Measurements from ENCODE around the gene AMDHD2.

DNA sequence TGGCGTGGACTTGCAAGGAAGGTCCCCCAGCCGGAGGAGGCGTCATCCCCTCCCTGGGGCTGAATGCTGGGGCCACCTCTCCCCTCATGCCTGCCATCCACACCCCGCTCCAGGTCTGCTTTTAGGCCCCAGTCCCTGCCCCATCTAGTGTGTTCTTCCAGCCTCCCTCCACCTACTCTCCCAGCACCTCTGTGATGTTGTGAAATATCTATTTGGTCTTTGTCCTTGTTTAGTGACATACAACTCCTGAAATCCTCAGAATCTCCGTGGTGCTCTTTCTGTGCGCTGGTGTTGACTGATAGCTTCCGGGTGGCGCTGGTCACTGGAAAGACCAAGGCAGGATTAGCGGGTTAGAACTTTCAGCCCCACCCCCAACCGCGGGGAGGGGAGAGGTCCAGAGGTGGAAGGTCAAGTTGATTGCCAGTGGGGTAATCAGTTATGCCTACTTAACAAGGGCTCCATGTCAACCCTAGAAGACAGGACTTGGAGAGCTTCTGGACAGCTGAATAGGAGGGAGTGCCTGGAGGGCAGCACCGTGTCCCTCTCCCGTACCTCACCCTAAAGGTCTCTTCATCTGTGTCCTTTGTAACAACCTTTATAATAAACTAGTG is 35.2 kb upstream of the AMDHD2 start:
- TF ChIP-seq SP1 (IDR thresholded peaks at IDR 0.05): no peak
- no peak for TF ChIP-seq ARNT (IDR thresholded peaks at IDR 0.05)
- TF ChIP-seq NFRKB (IDR thresholded peaks at IDR 0.05): no peak
- no peak for TF ChIP-seq ELF4 (IDR thresholded peaks at IDR 0.05)
- no peak for TF ChIP-seq FOXK2 (IDR thresholded peaks at IDR 0.05)
- TF ChIP-seq FOXM1 (IDR thresholded peaks at IDR 0.05; ENCODE audit: borderline replicate concordance): no peak
- TF ChIP-seq SUZ12 (IDR thresholded peaks at IDR 0.05): no peak
- no peak for TF ChIP-seq FOXA1 (IDR thresholded peaks at IDR 0.05)
- no peak for TF ChIP-seq LEF1 (IDR thresholded peaks at IDR 0.05; ENCODE audit: borderline replicate concordance)
- no peak for TF ChIP-seq HDGF (IDR thresholded peaks at IDR 0.05; ENCODE audit: borderline replicate concordance)
- TF ChIP-seq, protein P1, sequence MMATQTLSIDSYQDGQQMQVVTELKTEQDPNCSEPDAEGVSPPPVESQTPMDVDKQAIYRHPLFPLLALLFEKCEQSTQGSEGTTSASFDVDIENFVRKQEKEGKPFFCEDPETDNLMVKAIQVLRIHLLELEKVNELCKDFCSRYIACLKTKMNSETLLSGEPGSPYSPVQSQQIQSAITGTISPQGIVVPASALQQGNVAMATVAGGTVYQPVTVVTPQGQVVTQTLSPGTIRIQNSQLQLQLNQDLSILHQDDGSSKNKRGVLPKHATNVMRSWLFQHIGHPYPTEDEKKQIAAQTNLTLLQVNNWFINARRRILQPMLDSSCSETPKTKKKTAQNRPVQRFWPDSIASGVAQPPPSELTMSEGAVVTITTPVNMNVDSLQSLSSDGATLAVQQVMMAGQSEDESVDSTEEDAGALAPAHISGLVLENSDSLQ (IDR thresholded peaks at IDR 0.05): no peak
- TF ChIP-seq TARDBP (IDR thresholded peaks at IDR 0.05): no peak

Measured in HEK293T (cell line).